Epithelial cell of proximal tubule (primary cell): ENCODE measurements around the gene LAMB4. TPM values are rescaled to one million over a fixed set of nuclear protein-coding genes. Genes with fewer than 3 reads are reported as not detected.

Experiments
- DNase-seq: peaks from one replicate; pipeline ENCODE4 v3.0.0-alpha.2; 2011; ENCODE audit warnings: low read depth
- H3K4me3 ChIP-seq: 2 replicates; pipeline ENCODE4 v1.5.1; 2011; ENCODE audit warnings: low read depth, mild to moderate bottlenecking, low read length
- total RNA-seq: library from RNA; depleted of rRNA; stranded (reverse); fragments of >200 nt; gene quantifications from 2 replicates; pipeline ENCODE4 v1.2.3, GENCODE V29; 2015
- TF ChIP-seq, protein P1 (sequence below): conservative IDR thresholded peaks from 2 replicates; pipeline ENCODE4 v1.5.1; 2012; ENCODE audit warnings: low read depth, mild to moderate bottlenecking, low read length

LAMB4 gene
- total RNA-seq, 1 donor from 2014 or later, result 0.46 TPM

DNA sequence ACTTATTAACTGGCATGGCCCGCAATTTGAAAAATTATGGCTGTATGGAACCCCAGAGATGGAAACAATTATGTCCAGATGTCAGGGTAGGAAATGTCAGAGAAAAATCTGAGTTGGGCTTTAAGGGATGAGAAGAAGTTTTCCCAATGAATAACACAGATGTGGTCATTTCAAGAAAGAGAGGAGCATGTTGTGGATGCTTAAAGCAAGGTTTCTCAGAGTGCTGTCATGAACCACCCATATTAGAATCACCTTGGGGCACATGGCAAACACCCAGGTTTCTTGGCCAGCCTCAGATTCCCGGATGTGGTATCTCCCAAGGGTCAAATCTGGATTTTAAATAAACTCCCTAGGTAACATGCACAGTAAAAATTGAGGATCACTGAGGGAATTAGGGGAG, 43.6 kb downstream of the LAMB4 start:
- TF ChIP-seq, protein P1, sequence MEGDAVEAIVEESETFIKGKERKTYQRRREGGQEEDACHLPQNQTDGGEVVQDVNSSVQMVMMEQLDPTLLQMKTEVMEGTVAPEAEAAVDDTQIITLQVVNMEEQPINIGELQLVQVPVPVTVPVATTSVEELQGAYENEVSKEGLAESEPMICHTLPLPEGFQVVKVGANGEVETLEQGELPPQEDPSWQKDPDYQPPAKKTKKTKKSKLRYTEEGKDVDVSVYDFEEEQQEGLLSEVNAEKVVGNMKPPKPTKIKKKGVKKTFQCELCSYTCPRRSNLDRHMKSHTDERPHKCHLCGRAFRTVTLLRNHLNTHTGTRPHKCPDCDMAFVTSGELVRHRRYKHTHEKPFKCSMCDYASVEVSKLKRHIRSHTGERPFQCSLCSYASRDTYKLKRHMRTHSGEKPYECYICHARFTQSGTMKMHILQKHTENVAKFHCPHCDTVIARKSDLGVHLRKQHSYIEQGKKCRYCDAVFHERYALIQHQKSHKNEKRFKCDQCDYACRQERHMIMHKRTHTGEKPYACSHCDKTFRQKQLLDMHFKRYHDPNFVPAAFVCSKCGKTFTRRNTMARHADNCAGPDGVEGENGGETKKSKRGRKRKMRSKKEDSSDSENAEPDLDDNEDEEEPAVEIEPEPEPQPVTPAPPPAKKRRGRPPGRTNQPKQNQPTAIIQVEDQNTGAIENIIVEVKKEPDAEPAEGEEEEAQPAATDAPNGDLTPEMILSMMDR, result no peak
- DNase-seq, result no peak
- no peak overlapping the region for H3K4me3 ChIP-seq

DNA sequence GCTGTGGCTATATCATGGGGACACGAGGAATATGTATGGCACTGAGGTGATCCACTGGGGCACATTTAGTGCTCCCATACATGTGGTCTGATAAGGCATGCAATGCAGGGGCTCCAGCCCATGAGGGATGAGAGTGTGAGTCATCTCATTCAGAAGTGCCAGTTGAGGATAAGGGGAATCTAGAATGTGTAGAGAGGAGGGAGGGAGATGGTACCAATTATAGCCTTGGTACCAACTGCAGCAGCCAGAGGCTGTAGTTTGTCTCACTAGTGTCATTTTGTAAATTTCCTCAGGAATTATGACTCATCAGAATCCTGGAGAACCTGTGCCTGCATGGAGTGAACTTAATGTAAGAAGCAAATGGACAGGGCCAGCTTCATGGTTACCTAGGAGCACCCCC, 46.2 kb downstream of the LAMB4 start:
- no peak overlapping the region for H3K4me3 ChIP-seq
- DNase-seq, result no peak
- TF ChIP-seq, protein P1, result no peak

DNA sequence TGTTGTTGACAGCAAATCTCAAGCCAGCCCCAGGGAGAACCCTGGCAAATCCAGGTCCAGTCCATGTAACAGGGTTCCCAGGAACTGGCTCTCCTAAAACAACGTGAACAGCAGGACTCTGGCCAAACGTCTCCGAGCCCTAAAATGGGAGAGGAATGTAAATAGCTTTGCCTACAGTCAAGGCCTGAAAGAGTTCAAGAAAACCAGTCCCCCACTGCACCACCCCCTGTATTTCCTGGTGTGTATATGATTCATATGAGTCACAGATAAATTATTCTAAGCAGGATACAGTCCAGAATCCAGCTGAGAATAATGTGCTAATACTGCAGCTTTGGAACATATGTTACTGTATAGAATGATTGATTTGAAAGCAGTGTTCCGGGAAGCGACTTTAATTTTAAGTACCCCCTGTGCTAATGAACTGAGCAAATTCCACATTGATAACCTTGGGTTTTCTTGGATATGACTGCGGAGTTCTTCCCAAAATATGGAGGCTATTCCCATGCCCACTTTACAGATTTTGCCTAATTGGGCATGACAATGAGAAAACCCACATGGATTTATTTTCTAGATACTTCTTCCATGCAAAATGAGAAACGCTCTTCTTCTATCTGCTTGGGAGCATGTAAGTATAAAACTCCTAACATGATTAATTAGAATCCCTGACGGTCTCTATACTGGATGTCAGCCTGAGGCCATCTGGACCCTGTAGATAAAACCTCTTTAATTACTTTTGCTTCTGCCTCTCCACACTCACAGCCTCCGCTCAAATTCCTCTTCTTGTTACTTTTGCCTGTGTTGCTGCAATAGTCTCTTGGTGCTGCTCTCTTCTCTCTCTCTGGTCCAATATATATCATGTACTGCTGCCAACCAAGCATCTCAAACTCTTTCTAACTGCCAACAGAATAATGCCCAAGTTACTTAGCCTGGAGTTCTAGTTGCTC, 50.2 kb downstream of the LAMB4 start:
- no peak overlapping the region for H3K4me3 ChIP-seq
- DNase-seq, result no peak
- TF ChIP-seq, protein P1, result no peak

DNA sequence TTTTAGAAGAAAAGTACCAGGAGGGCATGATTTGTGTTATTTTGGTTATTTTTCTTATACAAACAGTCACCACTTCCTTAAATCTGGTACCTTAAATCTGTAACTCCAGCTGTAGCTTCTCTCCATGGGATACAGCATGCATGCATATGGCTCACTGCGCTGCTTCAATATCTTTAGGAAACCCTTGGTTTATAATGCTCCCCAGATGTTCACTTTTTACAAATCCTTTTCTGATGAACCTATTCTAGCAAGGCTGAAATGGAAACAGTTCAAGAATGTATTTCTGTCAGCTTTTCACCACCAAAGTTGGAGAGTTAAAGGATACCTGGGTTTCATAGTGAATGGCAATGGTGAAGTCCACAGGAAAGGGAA, 50.9 kb downstream of the LAMB4 start:
- no peak overlapping the region for H3K4me3 ChIP-seq
- no peak for DNase-seq
- TF ChIP-seq, protein P1, result no peak

DNA sequence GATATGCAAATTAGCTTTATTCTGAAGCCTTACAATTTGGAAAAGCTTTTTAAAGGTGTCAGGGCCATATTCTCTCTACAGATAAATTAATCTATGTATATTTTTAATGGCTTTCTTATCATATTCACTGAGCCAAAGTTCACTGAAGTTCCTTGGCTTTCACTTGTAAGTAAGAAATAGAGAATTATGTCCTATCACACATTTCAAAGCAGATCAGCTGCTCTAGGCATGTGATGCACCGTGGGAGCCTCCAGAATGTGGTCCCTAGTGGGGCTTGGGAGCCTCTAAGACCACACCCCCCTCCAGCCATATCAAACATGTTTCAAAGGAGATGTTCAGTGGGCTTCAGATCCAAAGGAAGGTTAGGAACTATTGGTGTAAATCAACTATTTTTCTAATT, 51.5 kb downstream of the LAMB4 start:
- TF ChIP-seq, protein P1, result no peak

DNA sequence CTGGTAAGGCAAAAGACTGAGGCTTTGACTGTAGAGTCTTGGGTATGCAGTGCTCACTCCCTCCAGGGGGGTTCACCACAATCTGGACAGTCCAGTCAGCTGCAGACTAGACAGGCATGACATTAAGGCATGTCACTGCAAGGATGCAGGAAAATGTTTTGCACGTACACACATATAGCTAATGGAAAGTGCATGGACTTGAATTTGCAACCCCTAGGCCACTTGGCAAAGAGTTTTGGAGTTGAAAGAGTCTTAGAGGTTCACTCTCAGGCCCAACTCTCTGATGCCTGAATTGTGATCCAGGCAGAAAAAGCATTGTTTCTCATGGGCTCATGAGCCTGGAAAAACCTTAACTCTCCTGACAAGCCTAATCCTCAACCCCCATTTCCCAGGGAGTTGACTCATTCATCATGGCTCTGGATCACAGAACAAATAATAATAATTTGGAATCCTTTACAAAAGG, 51.9 kb downstream of the LAMB4 start:
- DNase-seq, result no peak
- TF ChIP-seq, protein P1, result no peak
- no peak overlapping the region for H3K4me3 ChIP-seq

More for the DNA sequence above, 51.5 kb downstream of the LAMB4 start:
- H3K4me3 ChIP-seq, result no peak overlapping the region
- no peak for DNase-seq
